ENCODE measurements around the gene NECTIN1.

DNA sequence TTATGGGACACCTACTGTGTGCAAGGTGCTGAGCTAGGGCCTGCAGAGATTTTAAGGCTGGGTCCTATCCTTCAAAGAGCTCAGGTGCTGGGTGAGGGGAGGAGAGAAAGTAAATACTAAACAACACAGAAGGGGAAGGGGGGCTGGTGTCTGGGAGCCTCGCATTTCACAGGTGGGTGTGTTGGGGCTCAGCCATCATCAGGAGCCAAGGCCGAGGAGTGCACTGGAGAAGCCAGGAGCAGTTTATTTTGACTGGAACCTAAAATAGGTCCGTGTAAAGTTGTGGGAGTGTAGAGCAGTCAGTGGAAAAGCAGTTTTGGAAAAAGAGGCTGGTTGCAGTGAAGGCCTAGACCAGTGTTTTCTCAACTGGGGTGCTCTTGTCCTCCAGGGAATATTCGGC lies 17.5 kb downstream of the NECTIN1 start:
- TF ChIP-seq POLR2AphosphoS5 (IDR thresholded peaks at IDR 0.05; ENCODE audit: borderline replicate concordance, low read depth, low read length), result no peak
- TF ChIP-seq EZH2 (IDR thresholded peaks at IDR 0.05), result no peak
- no peak for TF ChIP-seq FOXP2 (optimal IDR thresholded peaks at IDR 0.05; ENCODE audit: control extremely low read depth, extremely low read length, insufficient read depth)

All from SK-N-MC (cell line).